ENCODE results near the gene EID3. TPM values are rescaled to one million over a fixed set of nuclear protein-coding genes. Genes with fewer than 3 reads are reported as not detected.

The EID3 gene
- total and polyA plus RNA-seq, 2 of the 8 experiments (the other 6 are each of a cell fraction or from before 2014, with no cell fraction given) = 1.2 to 2.8 TPM

- TF ChIP-seq CHD7 (IDR thresholded peaks at IDR 0.05; ENCODE audit: insufficient replicate concordance, low read length) = no peak
- no peak for TF ChIP-seq RXRA (IDR thresholded peaks at IDR 0.05; ENCODE audit: insufficient read depth, low read depth, low read length)
- TF ChIP-seq POU5F1 (IDR thresholded peaks at IDR 0.05; ENCODE audit: low read depth, low read length) = no peak
- no peak for TF ChIP-seq CBX8 (IDR thresholded peaks at IDR 0.05; ENCODE audit: borderline replicate concordance, low read depth, low read length)
- no peak for TF ChIP-seq E2F6 (IDR thresholded peaks at IDR 0.05)
- TF ChIP-seq KDM5A (IDR thresholded peaks at IDR 0.05; ENCODE audit: low read length) = no peak
- TF ChIP-seq GTF2F1 (IDR thresholded peaks at IDR 0.05; ENCODE audit: borderline replicate concordance, low read depth, low read length) = no peak
- no peak for TF ChIP-seq RAD21 (IDR thresholded peaks at IDR 0.05 in 1 of 2, conservative IDR thresholded peaks at IDR 0.05 in 1 of 2; ENCODE audit: low read depth in 2 of 2, low read length in 2 of 2)
- no peak for TF ChIP-seq BRCA1 (IDR thresholded peaks at IDR 0.05; ENCODE audit: low read depth, low read length)
Observed at GRCh38 chr12:104319918-104320626, 16.5 kb downstream of the EID3 start (continued).
